Mucosa of rectum (tissue), 2 donors: ENCODE data around the gene INF2.
A peak's percentile ranks its signal among the peaks of the same experiment; 100 is the strongest.

ENCODE experiments used
- H3K27ac ChIP-seq, 2 donors: one replicate each; pipeline ENCODE4 v1.7.0; 2013; ENCODE audit warnings: inconsistent platforms in 2 of 2, low read depth in 2 of 2, low read length in 2 of 2
- H3K27me3 ChIP-seq, 2 donors: one replicate each; pipeline ENCODE4 v1.7.0; 2013; ENCODE audit warnings: low read length in 2 of 2; ENCODE audit not compliant: control insufficient read depth in 2 of 2, insufficient read depth in 2 of 2
- H3K36me3 ChIP-seq, 2 donors: one replicate each; pipeline ENCODE4 v1.7.0; 2013; ENCODE audit warnings: low read length in 2 of 2; ENCODE audit not compliant: control insufficient read depth in 2 of 2, insufficient read depth in 2 of 2
- H3K4me1 ChIP-seq, 2 donors: one replicate each; pipeline ENCODE4 v1.7.0; 2013; ENCODE audit warnings: low read length in 2 of 2, mild to moderate bottlenecking in 1 of 2; ENCODE audit not compliant: control insufficient read depth in 2 of 2, insufficient read depth in 2 of 2
- H3K4me3 ChIP-seq, 2 donors: one replicate each; pipeline ENCODE4 v1.7.0; 2013; ENCODE audit warnings: low read length in 2 of 2
- H3K9ac ChIP-seq, 2 donors: one replicate each; pipeline ENCODE4 v1.7.0; 2013; ENCODE audit warnings: low read length in 2 of 2, low read depth in 1 of 2, mild to moderate bottlenecking in 1 of 2
- H3K9me3 ChIP-seq, 2 donors: one replicate each; pipeline ENCODE4 v1.7.0; 2013; ENCODE audit warnings: low read length in 2 of 2; ENCODE audit not compliant: control insufficient read depth in 2 of 2
- donor health status: healthy.
- donor health status: Normal muscosa, but diverticular disease.

The INF2 gene

GRCh38 chr14:104690861-104691455, 1.5 kb downstream of the INF2 start:
- peak overlapping the region; percentile 92 for H3K27ac ChIP-seq
- peaks cover 54 to 61% of the 10 kb centered on the region in 2 donors for H3K4me1 ChIP-seq
- no peaks in the 10 kb centered on the region for H3K9me3 ChIP-seq
- no peaks in the 10 kb centered on the region for H3K27me3 ChIP-seq
- peak overlapping the region; percentile 81 to 88 for H3K4me3 ChIP-seq
- peak overlapping the region; percentile 88 to 96 for H3K9ac ChIP-seq
- H3K36me3 ChIP-seq = peaks cover 2 to 5% of the 10 kb centered on the region in 2 donors

- Histone ChIP-seq H3K9ac (no peak overlapping the region), H3K9me3 (no peaks in the 10 kb centered on the region), H3K27me3 (no peaks in the 10 kb centered on the region), H3K36me3 (peaks cover 5 to 11% of the 10 kb centered on the region in 2 donors), H3K27ac (peak overlapping the region in 1 of 2 donors; percentile 92), H3K4me3 (peak overlapping the region; percentile 81 to 88), H3K4me1 (peaks cover 55 to 56% of the 10 kb centered on the region in 2 donors)
These were observed 2.3 kb downstream of the INF2 start for GRCh38 chr14:104691546-104692260.

DNA sequence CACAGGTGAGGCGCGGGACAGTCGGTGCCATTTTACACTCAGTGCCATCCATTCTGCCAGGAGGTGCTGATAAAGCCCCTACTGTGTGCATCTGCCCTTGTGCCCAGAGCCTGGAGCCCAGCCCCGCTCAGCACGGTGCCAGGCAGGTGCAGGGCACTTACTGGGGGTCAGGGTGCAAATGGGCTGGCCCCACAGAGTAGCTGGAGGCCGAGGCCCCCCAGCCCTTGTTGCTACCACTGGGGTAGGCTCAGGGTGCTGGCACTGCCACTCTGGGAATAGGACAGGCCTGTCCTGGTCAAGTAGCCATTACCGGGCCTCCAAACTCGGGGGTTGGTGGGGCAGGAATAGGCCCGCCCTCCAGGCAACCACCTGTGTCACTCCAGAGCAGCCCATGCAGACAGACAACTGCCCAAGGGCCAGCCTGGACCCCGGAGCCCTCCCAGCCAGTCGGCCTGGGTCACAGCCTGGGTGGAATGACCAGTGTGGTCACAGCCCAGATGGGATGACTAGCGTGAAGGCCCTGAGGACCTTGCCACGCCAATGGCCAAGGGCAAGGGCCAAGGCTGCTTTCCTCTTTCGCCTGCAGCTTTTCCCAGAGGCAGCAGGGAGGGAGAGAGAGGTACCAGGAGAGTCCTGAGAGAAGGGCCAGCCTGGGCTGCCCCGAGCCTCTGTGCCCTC, 3.0 kb downstream of the INF2 start:
- Histone ChIP-seq H3K27ac (no peak overlapping the region), H3K9ac (no peak overlapping the region), H3K36me3 (peaks cover 5 to 13% of the 10 kb centered on the region in 2 donors), H3K4me3 (no peak overlapping the region), H3K9me3 (no peaks in the 10 kb centered on the region), H3K4me1 (peaks cover 49 to 52% of the 10 kb centered on the region in 2 donors), H3K27me3 (no peaks in the 10 kb centered on the region)

GRCh38 chr14:104692939-104693315, 3.5 kb downstream of the INF2 start:
- Histone ChIP-seq H3K27ac (no peak overlapping the region), H3K4me1 (peaks cover 47% of the 10 kb centered on the region in 2 donors)

GRCh38 chr14:104693482-104694431, 4.3 kb downstream of the INF2 start:
- H3K9ac ChIP-seq = no peak overlapping the region
- H3K4me1 ChIP-seq = peaks cover 39 to 41% of the 10 kb centered on the region in 2 donors
- no peaks in the 10 kb centered on the region for H3K27me3 ChIP-seq
- H3K9me3 ChIP-seq = no peaks in the 10 kb centered on the region
- peaks cover 5 to 14% of the 10 kb centered on the region in 2 donors for H3K36me3 ChIP-seq
- no peak overlapping the region for H3K27ac ChIP-seq
- no peak overlapping the region for H3K4me3 ChIP-seq

More at GRCh38 chr14:104692939-104693315, 3.5 kb downstream of the INF2 start:
- H3K27me3 ChIP-seq = no peaks in the 10 kb centered on the region
- H3K36me3 ChIP-seq = peaks cover 5 to 14% of the 10 kb centered on the region in 2 donors
- no peaks in the 10 kb centered on the region for H3K9me3 ChIP-seq
- no peak overlapping the region for H3K4me3 ChIP-seq
- H3K9ac ChIP-seq = no peak overlapping the region

- Histone ChIP-seq H3K36me3 (peaks cover 5 to 14% of the 10 kb centered on the region in 2 donors), H3K4me1 (peaks cover 37% of the 10 kb centered on the region in 2 donors), H3K4me3 (no peak overlapping the region), H3K9ac (no peak overlapping the region), H3K9me3 (no peaks in the 10 kb centered on the region), H3K27ac (no peak overlapping the region), H3K27me3 (no peaks in the 10 kb centered on the region)
These were observed 5.1 kb downstream of the INF2 start for GRCh38 chr14:104694475-104694950.

- Histone ChIP-seq H3K9me3 (no peaks in the 10 kb centered on the region), H3K4me3 (no peak overlapping the region), H3K4me1 (peaks cover 34 to 35% of the 10 kb centered on the region in 2 donors), H3K9ac (no peak overlapping the region), H3K36me3 (peaks cover 5 to 14% of the 10 kb centered on the region in 2 donors), H3K27me3 (no peaks in the 10 kb centered on the region), H3K27ac (no peak overlapping the region)
These were observed 5.7 kb downstream of the INF2 start for GRCh38 chr14:104694991-104695659.

GRCh38 chr14:104695660-104696000, 6.2 kb downstream of the INF2 start:
- H3K9me3 ChIP-seq = no peaks in the 10 kb centered on the region
- H3K27ac ChIP-seq = peak overlapping the region in 1 of 2 donors; percentile 32
- H3K4me3 ChIP-seq = no peak overlapping the region
- H3K27me3 ChIP-seq = no peaks in the 10 kb centered on the region
- peaks cover 5 to 14% of the 10 kb centered on the region in 2 donors for H3K36me3 ChIP-seq
- no peak overlapping the region for H3K9ac ChIP-seq
- peaks cover 29 to 31% of the 10 kb centered on the region in 2 donors for H3K4me1 ChIP-seq

DNA sequence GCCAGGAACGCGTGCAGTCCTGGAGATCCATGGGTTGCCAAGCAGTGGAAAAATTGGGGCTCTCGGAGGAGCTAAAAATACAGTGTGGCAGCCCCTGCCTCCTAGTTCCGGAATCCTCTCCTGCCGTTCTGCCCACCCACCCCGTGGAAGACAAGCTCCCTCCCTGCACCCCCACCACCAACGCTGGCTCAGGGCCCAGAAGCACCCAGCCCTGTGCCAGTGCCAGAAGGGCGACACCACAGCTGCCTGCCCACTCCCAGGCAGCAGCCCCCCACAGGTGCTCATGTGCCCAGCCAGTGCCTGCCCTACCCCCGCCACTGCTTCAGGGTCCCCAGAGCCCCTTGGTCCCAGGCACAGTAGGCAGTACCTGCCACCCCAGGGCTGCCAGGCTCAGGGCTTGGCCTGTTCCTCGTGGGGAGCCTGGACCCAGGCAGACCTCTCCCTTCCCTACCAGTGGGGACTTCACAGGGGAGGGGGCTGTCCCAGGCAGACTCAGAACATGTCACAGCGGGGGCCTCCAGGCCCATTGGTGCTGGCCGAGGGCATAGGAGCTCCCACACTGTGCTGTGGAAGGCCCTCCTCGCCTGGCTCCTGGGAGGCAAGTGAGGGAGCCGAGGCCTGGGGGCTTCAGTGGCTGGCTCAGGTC, 7.4 kb downstream of the INF2 start:
- Histone ChIP-seq H3K4me1 (peaks cover 19% of the 10 kb centered on the region in 2 donors), H3K4me3 (no peak overlapping the region), H3K27ac (no peak overlapping the region), H3K27me3 (no peaks in the 10 kb centered on the region), H3K9ac (no peak overlapping the region), H3K9me3 (no peaks in the 10 kb centered on the region), H3K36me3 (peaks cover 5 to 19% of the 10 kb centered on the region in 2 donors)
